Measurements from ENCODE around the gene PDIA6.
"Not testable (repeated sequence)": the region's sequence is repeated elsewhere in the genome, so short reads cannot be mapped to it uniquely, and the experiment has no call there.

PDIA6 gene

DNA sequence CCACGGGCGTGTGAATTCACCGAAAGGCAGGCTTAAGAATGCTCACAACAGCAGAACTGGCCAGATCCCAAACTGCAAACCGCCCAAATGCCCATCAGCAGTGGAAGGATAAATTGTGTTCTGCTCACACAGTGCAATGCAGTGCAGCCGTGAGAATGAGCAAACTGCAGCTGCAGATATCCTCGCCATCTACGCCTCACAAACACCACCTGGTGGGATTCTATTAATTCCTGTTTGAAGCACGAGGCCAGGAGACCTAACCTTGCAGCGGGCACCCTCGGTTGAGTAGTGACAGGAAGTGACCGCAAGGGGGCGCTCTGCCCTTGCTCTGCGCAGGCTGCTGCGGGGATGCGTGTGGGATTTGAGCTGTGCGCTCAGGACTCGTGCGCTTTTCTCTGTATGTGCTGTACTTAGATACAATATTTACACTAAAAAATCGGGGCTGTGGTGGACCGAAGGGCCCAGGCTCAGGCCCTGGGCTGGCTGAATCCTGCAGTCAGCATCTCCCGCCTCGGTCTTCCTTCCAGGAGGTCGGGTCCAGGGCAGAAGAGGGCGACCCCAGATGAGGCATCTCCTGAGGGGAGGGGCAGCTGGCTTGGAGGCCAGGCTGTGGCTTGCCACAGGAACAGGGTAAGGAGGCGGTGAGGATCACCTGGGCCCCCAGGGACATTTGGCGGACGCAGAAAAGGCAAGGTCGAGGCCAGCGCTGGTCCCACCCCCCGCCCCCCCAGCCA, 19.8 kb upstream of the PDIA6 start:
- peak; percentile 94 for DNase-seq (ENCODE audit: low read depth, low spot score)

DNA sequence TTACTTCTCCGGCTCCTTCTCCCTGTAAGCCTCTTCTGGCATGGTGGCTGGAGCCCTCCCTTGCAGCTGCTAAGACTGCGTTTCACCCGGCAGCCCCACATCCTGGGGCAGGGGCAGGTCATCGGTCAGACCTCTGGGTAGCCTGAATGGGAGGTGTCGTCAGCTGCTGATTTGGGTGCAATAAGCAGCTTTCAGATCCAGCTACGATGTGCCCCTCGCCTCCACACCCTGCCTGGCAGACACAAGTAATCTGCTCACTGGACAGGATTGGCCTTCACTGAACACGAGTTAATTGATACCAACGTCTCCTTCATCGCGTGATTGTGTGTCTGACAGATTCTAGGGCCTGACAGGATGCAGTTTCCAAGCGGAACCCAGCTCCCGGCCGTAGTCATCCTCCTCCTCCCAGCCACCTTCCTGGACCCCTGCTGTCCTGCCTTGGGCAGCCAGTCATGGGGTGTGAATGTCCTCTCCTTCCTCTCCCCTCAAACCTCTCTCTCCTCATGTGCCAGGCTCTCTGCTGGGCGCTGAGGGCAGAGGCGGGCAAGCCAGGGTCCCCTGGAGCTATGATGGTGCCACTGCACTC, 18.9 kb upstream of the PDIA6 start:
- DNase-seq (ENCODE audit: low read depth, low spot score) = no peak

DNA sequence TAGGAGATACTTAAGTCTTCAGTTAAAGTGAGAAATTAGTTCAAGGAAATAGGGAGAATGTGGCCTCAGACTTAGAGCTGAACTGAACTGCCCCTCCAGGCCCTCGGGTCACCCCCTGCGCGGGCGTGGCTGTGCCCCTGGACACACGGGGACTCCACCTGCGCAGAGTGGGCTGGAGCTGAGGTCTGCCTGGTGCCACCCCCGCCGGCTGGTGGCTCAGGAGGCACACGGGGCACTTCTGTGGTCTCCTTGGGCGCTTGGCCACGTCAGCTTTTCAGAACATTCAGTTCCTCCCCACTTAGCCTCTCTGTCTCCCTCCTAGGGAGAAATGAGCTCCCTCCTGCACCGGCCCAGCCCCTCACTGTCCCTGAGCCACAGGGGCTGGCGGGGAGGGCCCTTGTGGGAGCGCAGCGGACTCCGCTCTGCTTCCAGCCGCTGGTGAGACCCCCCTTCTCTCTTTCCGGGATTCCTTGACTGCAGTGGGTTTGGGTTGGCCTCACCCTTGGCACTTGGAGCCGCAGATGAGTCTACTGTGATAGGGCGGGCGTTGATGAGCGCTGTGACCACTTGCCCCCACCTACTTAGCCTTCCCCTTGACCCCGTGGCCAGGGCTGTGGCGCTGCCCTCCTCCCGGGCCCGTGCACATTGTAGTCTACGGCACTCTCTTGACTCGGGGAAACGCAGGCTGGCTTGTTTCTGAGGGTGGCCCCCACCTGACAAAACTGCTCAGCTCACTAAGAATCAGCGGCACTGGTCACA, 18.2 kb upstream of the PDIA6 start:
- no peak for DNase-seq (ENCODE audit: low read depth, low spot score)

DNA sequence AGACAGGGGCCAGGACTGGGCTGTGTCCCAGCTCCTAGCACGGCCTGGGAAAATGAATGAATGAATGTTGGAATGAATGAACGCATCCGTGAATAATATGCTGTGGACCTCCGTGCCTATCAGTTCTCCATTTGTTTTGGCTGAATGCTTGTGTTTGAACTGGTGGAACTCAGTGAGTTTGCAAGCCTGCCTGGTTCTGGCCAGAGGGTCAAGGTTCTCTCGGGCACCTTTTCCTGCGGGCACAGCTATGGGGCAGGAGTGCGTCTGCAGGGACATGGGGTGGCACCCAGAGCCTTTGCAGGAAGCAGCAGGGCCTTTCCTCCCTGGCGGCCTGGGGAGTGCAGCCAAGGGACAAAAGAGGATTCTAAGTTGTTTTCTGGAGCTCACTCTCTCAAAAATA, 17.6 kb upstream of the PDIA6 start:
- DNase-seq (ENCODE audit: low read depth, low spot score) = no peak

DNA sequence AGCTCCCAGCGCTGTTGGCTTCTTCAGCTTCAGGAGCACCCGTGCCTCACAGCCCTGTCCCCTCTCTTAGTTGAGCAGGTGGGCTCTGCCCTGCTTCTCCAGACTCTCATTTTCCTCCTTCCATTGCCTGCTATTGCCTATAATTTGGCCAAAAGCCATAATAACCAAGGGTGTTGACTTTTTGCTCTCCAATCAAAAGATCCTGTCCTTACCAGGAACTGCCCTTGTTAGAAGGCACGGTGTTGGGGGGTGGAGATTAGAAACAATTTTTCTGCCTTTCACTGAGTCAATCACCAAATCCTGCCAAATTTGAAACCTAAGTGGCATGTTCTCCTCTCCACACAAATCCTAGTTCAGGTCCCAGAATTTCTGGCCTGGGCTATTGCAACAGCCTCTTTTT, 16.7 kb upstream of the PDIA6 start:
- DNase-seq (ENCODE audit: low read depth, low spot score) = no peak

DNA sequence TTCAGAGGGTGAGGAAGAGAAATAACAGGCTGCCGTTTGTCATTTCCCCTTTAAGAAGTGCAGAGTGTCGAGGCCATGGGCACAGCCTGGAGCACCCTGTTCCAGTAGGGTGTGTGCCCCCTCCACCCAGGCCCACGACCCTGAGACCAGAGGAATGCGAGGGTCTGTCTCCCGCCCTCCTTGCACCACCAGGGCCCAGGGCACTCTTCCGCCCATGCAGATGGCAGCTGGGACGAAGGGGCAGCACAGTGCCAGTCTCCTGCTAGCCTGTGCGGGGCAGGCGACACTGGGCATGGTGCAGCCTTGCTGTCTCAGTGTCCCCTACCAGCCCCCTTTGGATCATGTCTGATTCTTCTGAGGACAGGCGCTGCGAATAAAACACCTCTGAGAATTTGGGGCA, 15.8 kb upstream of the PDIA6 start:
- no peak for DNase-seq (ENCODE audit: low read depth, low spot score)

DNA sequence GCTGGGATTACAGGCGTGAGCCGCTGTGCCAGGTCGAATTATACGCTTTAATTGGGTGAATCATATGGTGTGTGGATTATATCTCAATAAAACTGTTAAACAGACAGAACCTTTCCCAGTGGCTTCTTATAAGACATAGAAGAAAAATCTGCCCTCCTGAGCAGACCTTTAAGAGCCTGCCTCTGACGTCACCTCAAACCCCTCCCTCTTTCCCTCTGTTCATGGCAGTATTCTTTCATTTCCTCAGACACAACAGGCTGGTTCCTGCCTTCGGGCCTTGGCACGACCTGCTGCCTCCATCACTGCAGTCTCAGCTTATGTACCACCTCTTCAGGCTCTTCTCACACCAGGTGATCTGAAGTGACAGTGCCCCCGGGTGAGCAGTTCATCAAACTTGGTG, 14.0 kb upstream of the PDIA6 start:
- DNase-seq (ENCODE audit: low read depth, low spot score) = no peak

DNA sequence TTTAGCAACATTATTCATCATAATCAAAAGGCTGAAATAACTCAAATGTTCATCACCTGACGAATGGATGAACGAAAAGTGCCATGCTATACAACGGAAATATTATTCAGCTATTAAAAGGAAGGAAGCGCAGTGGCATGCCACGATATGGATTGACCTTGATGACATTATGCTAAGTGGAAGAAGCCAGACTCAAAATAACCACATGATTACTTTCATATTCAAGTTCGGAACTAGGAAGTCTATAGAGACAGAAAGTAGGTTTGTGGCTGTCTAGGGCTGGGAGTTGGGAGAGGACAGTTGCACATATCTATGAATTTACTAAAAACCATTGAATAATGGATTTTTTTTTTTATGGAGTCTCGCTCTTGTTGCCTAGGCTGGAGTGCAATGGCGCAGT, 13.4 kb upstream of the PDIA6 start:
- DNase-seq (ENCODE audit: low read depth, low spot score) = no peak

DNA sequence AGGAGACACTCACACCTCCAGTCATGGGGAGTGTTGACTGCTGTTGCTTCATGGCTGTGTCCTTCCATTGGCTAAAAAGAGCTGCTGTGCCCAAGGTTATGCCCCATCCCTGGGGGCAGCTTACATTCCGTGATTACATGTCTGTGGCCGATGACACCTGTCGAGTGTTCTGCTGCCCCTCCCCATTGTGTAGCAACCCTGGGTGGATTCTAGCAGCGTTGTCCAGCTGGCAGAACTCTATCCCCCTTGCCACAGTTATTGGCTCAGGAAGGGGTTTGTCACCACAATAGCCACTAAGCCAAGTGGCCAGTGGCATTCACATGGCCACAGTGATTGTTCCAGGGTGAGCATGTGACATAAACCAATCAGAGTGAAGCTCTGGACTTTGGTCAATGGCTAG, 11.6 kb upstream of the PDIA6 start:
- DNase-seq (ENCODE audit: low read depth, low spot score) = no peak

DNA sequence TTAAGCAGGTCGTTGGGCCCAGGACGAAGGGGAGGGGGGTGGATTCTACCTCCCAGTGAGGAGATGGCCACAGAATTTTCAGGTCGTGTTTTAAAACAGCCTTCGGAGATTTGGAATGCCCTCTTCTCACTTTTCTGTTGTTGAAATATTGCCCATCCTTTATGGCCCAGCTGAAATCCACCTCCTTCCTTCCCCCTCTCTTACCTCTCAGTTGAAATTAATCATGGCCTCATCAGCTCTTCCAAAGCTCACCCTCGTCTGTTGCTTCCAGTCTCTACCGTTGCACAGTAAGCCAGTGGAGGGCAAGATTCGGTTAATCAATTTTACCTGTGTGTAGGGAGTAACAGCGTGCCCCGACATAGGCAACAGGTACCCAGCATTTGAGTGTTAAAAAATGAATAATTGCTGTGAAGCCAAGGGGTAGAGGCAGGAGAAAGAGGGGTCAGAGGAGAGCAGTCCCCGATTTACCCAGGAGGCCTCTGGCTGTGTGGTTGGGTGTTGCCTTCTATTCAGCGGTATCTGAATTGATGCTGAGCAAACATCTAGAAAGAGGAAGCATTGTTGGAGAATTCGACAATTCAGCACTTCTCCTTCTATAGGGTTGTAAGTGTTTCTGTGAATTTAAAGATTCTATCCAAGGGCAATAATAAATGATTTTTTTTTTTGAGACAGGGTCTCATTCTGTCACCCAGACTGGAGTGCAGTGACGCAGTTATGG, 8.6 kb upstream of the PDIA6 start:
- no peak for DNase-seq (ENCODE audit: low read depth, low spot score)

DNA sequence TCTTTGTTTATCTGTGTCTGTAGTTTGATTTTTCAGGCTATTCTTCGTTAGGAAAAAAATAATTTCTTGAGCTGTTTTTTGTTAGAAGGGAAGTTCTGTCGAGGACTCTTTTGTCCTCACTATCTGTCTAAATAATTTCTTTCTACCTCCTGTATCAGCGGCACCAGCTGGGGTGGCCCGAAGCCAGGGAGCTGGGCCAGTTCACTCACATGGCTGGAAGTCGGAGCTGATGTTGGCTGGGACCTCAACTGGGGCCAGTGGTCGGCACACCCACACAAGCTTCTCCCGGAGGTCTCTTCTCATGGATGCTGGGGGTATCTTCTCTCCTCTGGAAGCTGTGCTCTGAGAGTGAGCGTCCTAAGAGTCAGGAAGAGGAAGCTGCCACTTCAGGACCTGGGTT, 8.0 kb upstream of the PDIA6 start:
- no peak for DNase-seq (ENCODE audit: low read depth, low spot score)

DNA sequence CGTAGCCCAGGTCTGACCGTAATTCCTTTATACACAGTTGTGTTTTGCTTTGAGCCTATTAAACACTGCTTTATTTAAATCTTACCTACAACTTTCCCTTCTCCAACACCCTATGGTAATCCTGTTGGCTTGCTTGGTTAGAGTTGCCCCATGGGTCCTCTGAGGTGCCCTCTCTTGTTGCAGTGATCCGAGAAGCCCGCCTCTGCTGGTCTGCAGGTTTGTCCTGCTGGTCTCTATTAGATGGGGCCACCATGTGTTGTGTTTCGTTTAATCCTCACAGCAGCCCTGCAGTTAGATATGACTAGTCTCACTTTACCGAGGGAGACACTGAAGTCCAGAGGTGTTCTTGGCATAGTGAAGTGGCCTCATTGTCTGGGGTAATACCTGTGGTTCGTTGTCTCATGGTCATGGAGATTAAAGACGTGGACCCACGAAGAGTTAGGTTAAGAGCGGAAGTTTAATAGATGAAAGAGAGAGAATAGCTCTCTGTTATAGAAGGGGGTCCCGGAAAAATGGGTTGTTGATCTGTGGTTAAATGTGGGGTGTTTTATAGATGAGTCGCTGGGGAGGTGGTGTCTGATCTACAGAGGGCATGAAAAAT, 7.2 kb upstream of the PDIA6 start:
- DNase-seq (ENCODE audit: low read depth, low spot score) = no peak

DNA sequence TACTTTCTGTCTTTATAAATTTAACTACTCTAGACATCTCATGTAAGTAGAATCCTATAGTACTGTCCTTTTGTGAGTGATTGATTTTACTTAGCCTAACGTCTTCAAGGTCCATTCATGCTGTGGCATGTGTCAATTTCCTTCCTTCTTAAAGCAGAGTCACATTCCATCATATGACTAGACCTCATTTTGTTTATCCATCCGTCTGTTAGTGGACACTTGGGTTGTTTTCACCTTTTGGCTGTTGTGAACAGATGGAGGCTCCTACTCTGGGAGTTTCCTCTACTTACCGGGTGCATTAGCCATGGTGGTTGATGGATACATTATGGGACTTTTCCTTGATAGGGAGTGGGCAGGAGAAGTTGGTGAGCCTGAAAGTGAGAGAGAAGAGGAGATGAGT, 6.4 kb upstream of the PDIA6 start:
- DNase-seq (ENCODE audit: low read depth, low spot score) = no peak

DNA sequence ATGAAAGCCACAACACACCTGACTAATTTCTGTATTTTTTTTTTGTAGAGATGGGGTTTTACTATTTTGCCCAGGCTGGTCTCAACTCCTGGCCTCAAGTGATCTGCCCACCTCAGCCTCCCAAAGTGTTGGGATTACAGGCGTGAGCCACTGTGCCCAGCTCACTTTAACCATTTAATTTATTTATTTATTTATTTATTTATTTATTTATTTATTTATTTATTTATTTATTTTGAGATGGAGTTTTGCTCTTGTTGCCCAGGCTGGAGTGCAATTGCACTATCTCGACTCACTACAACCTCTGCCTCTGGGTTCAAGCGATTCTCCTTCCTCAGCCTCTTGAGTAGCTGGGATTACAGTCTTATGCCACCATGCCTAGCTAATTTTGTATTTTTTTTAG, 5.7 kb upstream of the PDIA6 start:
- DNase-seq (ENCODE audit: low read depth, low spot score) = not testable (repeated sequence)

DNA sequence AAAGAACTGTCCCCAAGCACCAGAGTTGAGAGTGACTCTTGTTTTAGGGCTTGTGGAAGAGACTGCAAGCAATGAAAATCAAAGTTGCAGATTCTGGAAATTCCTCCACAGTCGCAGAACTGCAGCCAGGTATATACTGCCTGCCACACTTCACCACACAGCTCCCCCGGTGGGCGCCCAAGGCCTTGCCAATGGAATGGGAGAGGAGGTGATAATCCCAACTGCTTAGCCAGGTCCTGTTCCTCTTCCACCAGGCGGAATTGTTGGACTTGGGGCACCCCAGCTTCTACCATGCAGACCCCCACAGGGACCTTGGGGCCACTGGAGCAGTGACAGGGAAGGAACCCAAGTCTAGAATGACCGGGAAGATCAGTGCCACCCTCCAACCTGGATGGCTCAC, 4.8 kb upstream of the PDIA6 start:
- peak; percentile 48 for DNase-seq (ENCODE audit: low read depth, low spot score)

DNA sequence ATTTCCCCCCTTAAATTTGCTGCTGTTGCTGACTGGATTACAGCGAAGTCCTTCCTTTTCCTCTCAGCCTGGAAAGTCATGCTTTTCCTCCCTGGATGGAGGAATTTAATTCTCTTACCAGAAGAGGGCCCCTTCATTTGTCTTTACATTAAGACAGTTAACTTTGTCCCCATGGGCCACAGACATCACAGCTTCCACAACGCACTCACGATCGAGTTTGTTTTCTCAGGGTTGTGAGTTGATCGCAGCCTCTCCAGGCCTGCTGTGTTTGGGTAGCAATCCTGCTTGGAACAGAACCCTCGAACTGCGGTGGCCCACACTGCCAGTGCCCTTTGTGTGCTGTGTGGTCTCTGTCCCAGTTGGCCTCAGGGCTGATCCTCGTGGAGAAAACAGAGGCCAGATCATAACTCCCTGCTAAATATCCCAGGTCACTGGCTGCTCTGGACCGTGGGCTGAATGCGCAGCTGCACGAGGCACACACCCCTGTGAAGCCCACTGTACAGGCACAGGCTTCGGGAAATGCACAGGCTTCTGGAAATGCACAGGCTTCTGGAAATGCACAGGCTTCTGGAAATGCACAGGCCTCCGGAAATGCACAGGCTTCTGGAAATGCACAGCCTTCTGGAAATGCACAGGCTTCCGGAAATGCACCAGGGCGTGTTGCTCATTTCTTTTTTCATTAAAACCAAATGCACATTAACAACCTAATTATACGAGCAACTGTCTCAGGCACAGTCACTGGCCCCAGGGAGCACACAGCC, 2.2 kb upstream of the PDIA6 start:
- peak; percentile 30 for DNase-seq (ENCODE audit: low read depth, low spot score)

DNA sequence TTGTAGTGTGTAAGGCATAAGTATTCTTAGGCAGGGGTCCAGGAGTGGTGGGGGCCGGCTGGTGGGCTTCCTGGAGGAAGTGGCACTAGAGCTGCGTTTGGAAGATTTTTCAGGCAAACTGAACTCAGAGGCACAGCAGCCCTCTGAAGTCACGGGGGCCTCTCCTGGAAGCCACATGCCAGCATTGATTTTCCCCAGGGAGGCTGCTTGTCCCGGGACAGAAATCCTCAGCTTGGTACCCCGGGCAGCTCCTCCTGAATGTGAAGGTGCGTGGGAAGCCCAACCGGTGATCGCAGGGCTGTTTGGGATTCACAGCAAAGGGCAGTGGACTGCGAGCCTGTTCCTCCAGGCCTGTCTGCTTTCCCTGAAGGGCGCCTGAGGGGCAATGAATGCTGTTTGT, 1.6 kb upstream of the PDIA6 start:
- peak; percentile 70 for DNase-seq (ENCODE audit: low read depth, low spot score)

DNA sequence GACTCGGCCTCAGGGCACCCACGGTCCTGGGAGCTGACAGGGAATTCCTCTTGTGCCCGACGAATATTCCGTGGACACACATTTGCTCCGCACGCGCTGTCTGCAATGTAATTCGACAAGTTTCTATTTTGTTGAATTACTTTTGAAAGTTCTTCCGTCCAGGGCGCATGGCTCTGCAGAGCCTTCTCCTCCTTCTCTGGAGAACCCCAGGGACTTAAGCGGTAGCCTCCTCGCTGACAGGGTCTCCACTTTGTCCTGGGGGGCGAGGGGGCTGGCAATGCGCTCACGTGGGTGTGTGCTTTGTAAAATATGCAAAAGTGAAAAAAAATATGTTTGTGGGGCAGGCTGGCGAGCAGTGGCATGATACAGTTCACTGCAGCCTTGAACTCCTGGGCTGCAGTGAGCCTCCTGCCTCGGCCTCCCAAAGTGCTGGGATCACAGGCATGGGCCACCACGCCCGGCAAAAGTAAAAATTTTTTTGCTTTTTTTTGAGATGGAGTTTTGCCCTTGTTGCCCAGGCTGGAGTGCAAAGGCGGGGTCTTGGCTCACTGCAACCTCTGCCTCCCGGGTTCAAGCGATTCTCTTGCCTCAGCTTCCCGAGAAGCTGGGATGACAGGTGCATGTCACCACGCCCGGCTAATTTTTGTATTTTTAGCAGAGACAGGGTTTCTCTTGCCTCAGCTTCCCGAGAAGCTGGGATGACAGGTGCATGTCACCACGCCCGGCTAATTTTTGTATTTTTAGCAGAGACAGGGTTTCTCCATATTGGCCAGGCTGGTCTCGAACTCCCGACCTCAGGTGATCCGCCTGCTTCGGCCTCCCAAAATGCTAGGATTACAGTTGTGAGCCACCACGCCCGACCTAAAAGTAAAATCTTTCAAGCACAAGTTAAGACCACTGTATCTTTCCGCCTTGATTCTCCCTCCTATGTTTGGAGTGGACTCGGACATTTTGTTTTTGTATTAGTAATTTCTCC, 866 bp upstream of the PDIA6 start:
- DNase-seq (ENCODE audit: low read depth, low spot score) = not testable (repeated sequence)

DNA sequence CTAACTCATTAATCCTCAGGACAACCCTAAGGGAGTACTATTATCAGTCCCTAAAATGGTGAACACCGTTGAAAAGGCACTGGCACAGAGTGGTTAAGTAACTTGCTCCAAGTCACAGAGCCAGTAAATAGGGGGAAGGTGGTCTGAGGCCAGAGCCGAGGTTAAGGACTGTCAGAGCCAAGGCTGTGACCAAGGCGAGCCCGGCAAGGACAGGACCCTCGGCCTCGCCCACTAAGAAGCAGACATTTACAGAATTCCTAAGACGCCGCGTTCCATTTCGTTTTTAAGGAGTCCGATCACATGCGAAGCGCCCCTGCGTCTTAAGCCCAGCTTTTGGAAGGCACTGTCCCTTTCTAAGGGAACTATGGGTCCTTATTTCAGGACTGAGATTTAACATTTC, 1.1 kb downstream of the PDIA6 start:
- DNase-seq (ENCODE audit: low read depth, low spot score) = peak; percentile 48
